Mammary epithelial cell (primary cell): Measurements from ENCODE around the gene MYL12B.

Experiments
- EZH2 ChIP-seq: IDR thresholded peaks from 2 replicates; pipeline ENCODE4 v1.6.1; 2012; ENCODE audit warnings: low read length, inconsistent platforms, borderline replicate concordance
- TF ChIP-seq, protein P1 (sequence below), 2 donors: IDR thresholded peaks in 1 of 2; conservative IDR thresholded peaks in 1 of 2; 2 replicates each; pipeline ENCODE4 v1.5.1; 2011 to 2012; ENCODE audit warnings: inconsistent platforms in 2 of 2, low read length in 2 of 2, mild to moderate bottlenecking in 2 of 2, control low read depth in 1 of 2, low read depth in 1 of 2; ENCODE audit not compliant: insufficient read depth in 1 of 2; ENCODE audit errors: extremely low read depth in 1 of 2

DNA sequence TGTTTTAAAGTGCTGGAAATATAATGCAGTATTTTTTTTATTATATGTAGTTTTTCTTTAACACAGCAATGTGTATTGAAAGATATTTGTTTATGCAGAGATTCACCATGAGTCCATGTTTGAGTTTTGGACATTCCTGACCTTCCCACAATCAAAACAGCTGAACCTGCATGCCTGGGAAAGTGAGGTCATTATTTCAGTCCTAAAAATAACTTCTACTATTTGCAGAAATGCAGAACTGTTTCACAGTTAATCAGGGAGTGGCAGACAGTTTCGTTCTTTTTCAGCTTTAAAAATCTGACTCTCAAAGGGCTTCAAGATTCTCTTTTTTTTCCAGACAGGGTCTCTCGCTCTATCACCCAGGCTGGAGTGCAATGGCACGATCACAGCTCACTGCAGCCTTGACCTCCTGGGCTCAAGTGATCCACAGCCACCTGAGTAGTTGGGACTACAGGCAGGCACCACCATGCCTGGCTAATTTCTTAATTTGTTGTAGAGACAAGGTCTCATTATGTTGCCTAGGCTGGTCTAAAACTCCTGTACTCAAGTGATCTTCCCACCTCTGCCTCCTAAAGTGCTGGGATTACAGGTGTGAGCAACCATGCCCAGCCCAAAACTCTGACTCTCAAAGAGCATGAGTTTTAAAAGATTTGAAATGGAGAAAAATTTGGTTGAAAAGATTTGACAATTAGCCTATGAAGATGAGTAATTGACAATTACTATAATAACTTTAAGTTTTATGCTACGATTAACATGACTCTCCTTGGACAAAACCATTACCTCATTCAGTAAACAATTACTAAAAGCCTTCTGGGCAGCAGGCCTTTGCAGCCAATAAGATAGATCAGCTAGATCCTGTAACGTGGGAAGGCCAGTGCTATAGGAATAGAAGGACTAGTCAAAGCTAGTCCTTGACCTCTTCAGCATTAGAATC is 5.0 kb upstream of the MYL12B start:
- TF ChIP-seq, protein P1, sequence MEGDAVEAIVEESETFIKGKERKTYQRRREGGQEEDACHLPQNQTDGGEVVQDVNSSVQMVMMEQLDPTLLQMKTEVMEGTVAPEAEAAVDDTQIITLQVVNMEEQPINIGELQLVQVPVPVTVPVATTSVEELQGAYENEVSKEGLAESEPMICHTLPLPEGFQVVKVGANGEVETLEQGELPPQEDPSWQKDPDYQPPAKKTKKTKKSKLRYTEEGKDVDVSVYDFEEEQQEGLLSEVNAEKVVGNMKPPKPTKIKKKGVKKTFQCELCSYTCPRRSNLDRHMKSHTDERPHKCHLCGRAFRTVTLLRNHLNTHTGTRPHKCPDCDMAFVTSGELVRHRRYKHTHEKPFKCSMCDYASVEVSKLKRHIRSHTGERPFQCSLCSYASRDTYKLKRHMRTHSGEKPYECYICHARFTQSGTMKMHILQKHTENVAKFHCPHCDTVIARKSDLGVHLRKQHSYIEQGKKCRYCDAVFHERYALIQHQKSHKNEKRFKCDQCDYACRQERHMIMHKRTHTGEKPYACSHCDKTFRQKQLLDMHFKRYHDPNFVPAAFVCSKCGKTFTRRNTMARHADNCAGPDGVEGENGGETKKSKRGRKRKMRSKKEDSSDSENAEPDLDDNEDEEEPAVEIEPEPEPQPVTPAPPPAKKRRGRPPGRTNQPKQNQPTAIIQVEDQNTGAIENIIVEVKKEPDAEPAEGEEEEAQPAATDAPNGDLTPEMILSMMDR (conservative IDR thresholded peaks at IDR 0.05 in 1 of 2, IDR thresholded peaks at IDR 0.05 in 1 of 2; ENCODE audit: extremely low read depth in 1 of 2, insufficient read depth in 1 of 2, low read depth in 1 of 2, low read length in 2 of 2): no peak
- no peak for TF ChIP-seq EZH2
